AG09319 (cell line): ENCODE data around the gene ZP2.
"Not testable (repeated sequence)": the region's sequence is repeated elsewhere in the genome, so short reads cannot be mapped to it uniquely, and the experiment has no call there.

Experiments
- DNase-seq: peaks from one replicate; pipeline ENCODE4 v3.0.0-alpha.2; 2010; ENCODE audit warnings: low read depth; ENCODE audit errors: extremely low read depth
- TF ChIP-seq, protein P1 (sequence below): IDR thresholded peaks from 2 replicates; pipeline ENCODE4 v1.5.1; 2011; ENCODE audit warnings: low read depth, mild to moderate bottlenecking, inconsistent platforms, low read length, moderate library complexity

The ZP2 gene

DNA sequence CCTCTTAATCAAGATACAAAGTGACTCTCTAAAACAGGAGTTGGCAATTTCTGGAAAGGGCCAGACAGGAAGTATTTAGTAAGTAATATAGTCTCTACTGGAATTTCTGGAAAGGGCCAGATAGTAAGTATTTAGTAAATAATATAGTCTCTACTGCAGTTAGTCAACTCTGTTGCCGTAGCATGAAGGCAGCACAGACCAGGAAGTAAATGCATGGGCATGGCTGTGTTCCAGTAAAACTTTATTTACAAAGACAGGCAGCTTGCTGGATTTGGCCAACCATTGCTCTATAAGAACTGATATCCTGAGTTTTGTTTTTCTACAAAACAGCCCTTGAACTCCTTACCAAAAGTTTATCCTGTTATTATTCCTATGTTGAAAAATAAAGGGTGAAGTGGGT lies 36.0 kb downstream of the ZP2 start:
- no peak for DNase-seq
- TF ChIP-seq, protein P1, sequence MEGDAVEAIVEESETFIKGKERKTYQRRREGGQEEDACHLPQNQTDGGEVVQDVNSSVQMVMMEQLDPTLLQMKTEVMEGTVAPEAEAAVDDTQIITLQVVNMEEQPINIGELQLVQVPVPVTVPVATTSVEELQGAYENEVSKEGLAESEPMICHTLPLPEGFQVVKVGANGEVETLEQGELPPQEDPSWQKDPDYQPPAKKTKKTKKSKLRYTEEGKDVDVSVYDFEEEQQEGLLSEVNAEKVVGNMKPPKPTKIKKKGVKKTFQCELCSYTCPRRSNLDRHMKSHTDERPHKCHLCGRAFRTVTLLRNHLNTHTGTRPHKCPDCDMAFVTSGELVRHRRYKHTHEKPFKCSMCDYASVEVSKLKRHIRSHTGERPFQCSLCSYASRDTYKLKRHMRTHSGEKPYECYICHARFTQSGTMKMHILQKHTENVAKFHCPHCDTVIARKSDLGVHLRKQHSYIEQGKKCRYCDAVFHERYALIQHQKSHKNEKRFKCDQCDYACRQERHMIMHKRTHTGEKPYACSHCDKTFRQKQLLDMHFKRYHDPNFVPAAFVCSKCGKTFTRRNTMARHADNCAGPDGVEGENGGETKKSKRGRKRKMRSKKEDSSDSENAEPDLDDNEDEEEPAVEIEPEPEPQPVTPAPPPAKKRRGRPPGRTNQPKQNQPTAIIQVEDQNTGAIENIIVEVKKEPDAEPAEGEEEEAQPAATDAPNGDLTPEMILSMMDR, result no peak

GRCh38 chr16:21172650-21173049 lies 38.7 kb downstream of the ZP2 start:
- TF ChIP-seq, protein P1, result no peak

DNA sequence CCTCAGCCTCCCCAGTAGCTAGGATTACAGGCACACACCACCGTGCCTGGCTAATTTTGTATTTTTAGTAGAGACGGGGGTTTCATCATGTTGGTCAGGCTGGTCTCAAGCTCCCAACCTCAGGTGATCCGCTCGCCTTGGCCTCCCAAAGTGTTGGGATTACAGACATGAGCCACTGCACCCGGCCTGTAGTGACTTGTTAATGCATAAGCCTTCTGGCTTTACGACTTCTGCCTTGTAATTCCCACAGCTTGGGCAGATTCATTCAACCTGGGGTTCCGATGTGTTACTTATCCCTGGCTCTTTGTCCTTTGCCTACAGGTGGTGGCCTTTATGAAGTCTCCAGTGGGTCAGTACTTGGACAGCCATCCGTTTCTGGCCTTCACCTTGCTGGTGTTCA lies 41.3 kb downstream of the ZP2 start:
- DNase-seq, result not testable (repeated sequence)

More at GRCh38 chr16:21172650-21173049, 38.7 kb downstream of the ZP2 start:
- DNase-seq, result no peak

GRCh38 chr16:21169249-21169981 lies 42.0 kb downstream of the ZP2 start:
- TF ChIP-seq, protein P1, result no peak
- no peak for DNase-seq

- no peak for DNase-seq
- TF ChIP-seq, protein P1, result no peak
Observed at GRCh38 chr16:21167929-21168602, 43.3 kb downstream of the ZP2 start.

DNA sequence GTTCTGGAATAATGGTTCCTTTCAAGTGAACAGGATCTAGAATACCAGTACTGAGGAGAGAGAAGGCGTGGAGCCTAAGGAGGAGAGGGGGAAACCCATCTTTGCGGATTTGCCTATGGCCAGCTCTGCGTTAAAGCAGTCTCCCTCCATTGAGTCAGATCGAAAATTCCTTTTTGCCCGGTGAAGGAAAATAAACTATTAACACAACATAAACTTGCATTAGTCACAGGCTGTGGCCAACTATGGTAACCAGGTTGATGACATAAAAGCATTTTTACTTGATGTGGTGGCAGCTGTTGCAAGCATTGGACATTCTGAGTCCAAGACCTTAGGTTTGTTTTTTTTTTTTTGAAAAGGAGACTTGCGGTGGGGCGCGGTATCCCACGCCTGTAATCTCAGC lies 44.0 kb downstream of the ZP2 start:
- TF ChIP-seq, protein P1, result no peak
- no peak for DNase-seq

GRCh38 chr16:21166561-21166961 lies 44.8 kb downstream of the ZP2 start:
- no peak for DNase-seq
- TF ChIP-seq, protein P1, result no peak
